Smooth muscle cell (in vitro differentiated cells): ENCODE results near the gene ANXA1. TPM values are rescaled to one million over a fixed set of nuclear protein-coding genes. Genes with fewer than 3 reads are reported as not detected.

Experiments
- DNase-seq: peaks from one replicate; lab custom pipeline; 2025; ENCODE audit not compliant: unreplicated experiment; lab: John Stamatoyannopoulos, UW
- H2AFZ ChIP-seq: fragments of 200-600 bp; sonication (generic); 2 replicates; pipeline ENCODE4 v1.6.0; 2016; ENCODE audit warnings: antibody characterized with exemption, low read depth, mild to moderate bottlenecking
- H3F3A ChIP-seq: fragments of 200-600 bp; sonication (generic); 2 replicates; pipeline ENCODE4 v1.6.0; 2017; ENCODE audit warnings: antibody characterized with exemption, low read depth
- H3K27ac ChIP-seq: fragments of 200-600 bp; sonication (generic); 2 replicates; pipeline ENCODE4 v1.5.1; 2016; ENCODE audit warnings: low read depth, mild to moderate bottlenecking
- H3K27me3 ChIP-seq: fragments of 200-600 bp; sonication (generic); 2 replicates; pipeline ENCODE4 v1.6.1; 2016; ENCODE audit warnings: low read depth, mild to moderate bottlenecking
- H3K36me3 ChIP-seq: fragments of 200-600 bp; sonication (generic); 2 replicates; pipeline ENCODE4 v1.5.1; 2016; ENCODE audit warnings: low read depth
- H3K4me1 ChIP-seq: fragments of 200-600 bp; sonication (generic); 2 replicates; pipeline ENCODE4 v1.5.1; 2016; ENCODE audit warnings: low read depth
- H3K4me2 ChIP-seq: fragments of 200-600 bp; sonication (generic); 2 replicates; pipeline ENCODE4 v1.6.0; 2016; ENCODE audit warnings: mild to moderate bottlenecking
- H3K4me3 ChIP-seq: fragments of 200-600 bp; sonication (generic); 2 replicates; pipeline ENCODE4 v1.5.1; 2016; ENCODE audit warnings: mild to moderate bottlenecking
- H3K79me2 ChIP-seq: fragments of 200-600 bp; sonication (generic); 2 replicates; pipeline ENCODE4 v1.6.0; 2016; ENCODE audit warnings: low read depth, mild to moderate bottlenecking
- H3K9ac ChIP-seq: fragments of 200-600 bp; sonication (generic); 2 replicates; pipeline ENCODE4 v1.6.0; 2016; ENCODE audit warnings: low read depth
- H3K9me3 ChIP-seq: fragments of 200-600 bp; sonication (generic); replicated peaks from 2 replicates; pipeline ENCODE4 v1.5.1; 2016; ENCODE audit warnings: low read depth
- H4K20me1 ChIP-seq: fragments of 200-600 bp; sonication (generic); 2 replicates; pipeline ENCODE4 v1.6.0; 2016; ENCODE audit warnings: low read depth
- WGBS: methylation state at CpG from one replicate; pipeline ENCODE4 v1.1.7; 2016; ENCODE audit warnings: low lambda C conversion rate; 5-methylcytosine and 5-hydroxymethylcytosine counted together
- polyA plus RNA-seq: library from polyadenylated mRNA; unstranded; fragments of >200 nt; fragmentation: Nextera tagmentation; extraction: Ambion mirVana; gene quantifications from 2 replicates; pipeline ENCODE4 v1.2.1, GENCODE V29; 2016
- total RNA-seq: library from RNA; depleted of rRNA; stranded (reverse); fragments of >200 nt; gene quantifications from 2 replicates; pipeline ENCODE4 v1.2.3, GENCODE V29; 2014
- TF ChIP-seq, protein P1 (sequence below): fragments of 200-600 bp; sonication (generic); IDR thresholded peaks from 2 replicates; pipeline ENCODE4 v1.5.1; 2017; ENCODE audit warnings: borderline replicate concordance, mild to moderate bottlenecking, antibody characterized with exemption; ENCODE audit not compliant: insufficient read depth, poor library complexity, severe bottlenecking

The ANXA1 gene
- total and polyA plus RNA-seq, 2 experiments from 2014 or later: 266 to 967 TPM

GRCh38 chr9:73199448-73199847, 47.8 kb downstream of the ANXA1 start:
- Histone ChIP-seq H3K4me1 (peaks cover 6% of the 10 kb centered on the region), H3K9ac (no peak overlapping the region)
- 82% methylated on average over 2 of the region's 2 CpGs for WGBS

GRCh38 chr9:73199886-73200285, 48.2 kb downstream of the ANXA1 start:
- no peaks in the 10 kb centered on the region for H3K79me2 ChIP-seq
- DNase-seq: no peak
- WGBS: 67% methylated on average over 10 of the region's 10 CpGs
- no peaks in the 10 kb centered on the region for H3K27me3 ChIP-seq
- no peak overlapping the region for H3K9ac ChIP-seq
- H3K9me3 ChIP-seq: no peaks in the 10 kb centered on the region
- H3F3A ChIP-seq: no peaks in the 10 kb centered on the region
- peak overlapping the region; percentile 50 for H2AFZ ChIP-seq
- no peaks in the 10 kb centered on the region for H4K20me1 ChIP-seq
- H3K4me2 ChIP-seq: no peak overlapping the region
- TF ChIP-seq, protein P1, sequence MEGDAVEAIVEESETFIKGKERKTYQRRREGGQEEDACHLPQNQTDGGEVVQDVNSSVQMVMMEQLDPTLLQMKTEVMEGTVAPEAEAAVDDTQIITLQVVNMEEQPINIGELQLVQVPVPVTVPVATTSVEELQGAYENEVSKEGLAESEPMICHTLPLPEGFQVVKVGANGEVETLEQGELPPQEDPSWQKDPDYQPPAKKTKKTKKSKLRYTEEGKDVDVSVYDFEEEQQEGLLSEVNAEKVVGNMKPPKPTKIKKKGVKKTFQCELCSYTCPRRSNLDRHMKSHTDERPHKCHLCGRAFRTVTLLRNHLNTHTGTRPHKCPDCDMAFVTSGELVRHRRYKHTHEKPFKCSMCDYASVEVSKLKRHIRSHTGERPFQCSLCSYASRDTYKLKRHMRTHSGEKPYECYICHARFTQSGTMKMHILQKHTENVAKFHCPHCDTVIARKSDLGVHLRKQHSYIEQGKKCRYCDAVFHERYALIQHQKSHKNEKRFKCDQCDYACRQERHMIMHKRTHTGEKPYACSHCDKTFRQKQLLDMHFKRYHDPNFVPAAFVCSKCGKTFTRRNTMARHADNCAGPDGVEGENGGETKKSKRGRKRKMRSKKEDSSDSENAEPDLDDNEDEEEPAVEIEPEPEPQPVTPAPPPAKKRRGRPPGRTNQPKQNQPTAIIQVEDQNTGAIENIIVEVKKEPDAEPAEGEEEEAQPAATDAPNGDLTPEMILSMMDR: peak; percentile 8
- peaks cover 6% of the 10 kb centered on the region for H3K4me1 ChIP-seq
- H3K4me3 ChIP-seq: no peak overlapping the region
- H3K36me3 ChIP-seq: no peaks in the 10 kb centered on the region
- H3K27ac ChIP-seq: no peak overlapping the region

More at GRCh38 chr9:73199448-73199847, 47.8 kb downstream of the ANXA1 start:
- no peaks in the 10 kb centered on the region for H3K9me3 ChIP-seq
- peak overlapping the region; percentile 50 for H2AFZ ChIP-seq
- no peaks in the 10 kb centered on the region for H3K79me2 ChIP-seq
- no peaks in the 10 kb centered on the region for H3K36me3 ChIP-seq
- no peak overlapping the region for H3K4me3 ChIP-seq
- DNase-seq: no peak
- H3K4me2 ChIP-seq: no peak overlapping the region
- peaks cover 2% of the 10 kb centered on the region for H3K27me3 ChIP-seq
- H4K20me1 ChIP-seq: no peaks in the 10 kb centered on the region
- no peaks in the 10 kb centered on the region for H3F3A ChIP-seq
- H3K27ac ChIP-seq: no peak overlapping the region
- TF ChIP-seq, protein P1: no peak

DNA sequence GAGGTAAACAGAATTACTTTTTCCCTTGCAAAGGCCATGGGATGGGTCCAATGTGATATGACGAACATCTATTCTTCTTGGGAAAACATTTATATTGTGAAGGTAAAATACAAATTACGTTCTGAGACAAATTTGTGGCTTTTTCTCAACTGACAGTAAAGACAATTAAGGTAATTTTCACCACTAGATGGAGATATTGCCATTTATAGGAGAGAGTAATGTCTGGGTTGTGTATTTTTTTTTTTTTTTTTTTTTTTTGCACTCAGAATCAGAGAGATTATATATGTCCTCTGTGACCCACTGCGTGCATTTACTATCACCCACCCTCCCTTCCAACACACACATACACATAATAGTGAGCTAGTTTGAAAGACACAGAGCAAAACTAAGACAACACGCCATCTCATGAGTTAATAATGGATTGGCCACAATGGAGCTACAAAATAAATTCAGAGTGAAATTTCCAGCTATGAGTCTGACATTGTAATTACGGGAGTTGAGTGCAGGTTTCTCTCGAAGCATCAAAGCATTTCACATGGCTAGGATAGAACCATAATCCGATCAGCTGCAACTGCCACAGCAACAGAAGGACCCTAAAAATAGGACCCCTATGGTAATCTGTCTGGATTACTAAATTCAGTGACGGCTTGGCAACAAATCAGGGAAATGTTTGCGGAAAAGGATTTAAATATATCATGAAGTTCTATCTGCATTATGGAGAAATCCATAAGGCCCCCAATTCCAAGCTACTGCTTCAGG, 49.2 kb downstream of the ANXA1 start:
- Histone ChIP-seq H4K20me1 (no peaks in the 10 kb centered on the region), H3F3A (no peaks in the 10 kb centered on the region), H3K4me1 (peaks cover 6% of the 10 kb centered on the region), H2AFZ (peak overlapping the region; percentile 66), H3K9ac (no peak overlapping the region), H3K9me3 (no peaks in the 10 kb centered on the region), H3K27me3 (no peaks in the 10 kb centered on the region), H3K36me3 (no peaks in the 10 kb centered on the region), H3K4me2 (peak overlapping the region; percentile 42), H3K4me3 (no peak overlapping the region), H3K79me2 (no peaks in the 10 kb centered on the region), H3K27ac (no peak overlapping the region)
- WGBS: 57% methylated on average over 9 of the region's 9 CpGs
- TF ChIP-seq, protein P1: peak; percentile 63
- no peak for DNase-seq

DNA sequence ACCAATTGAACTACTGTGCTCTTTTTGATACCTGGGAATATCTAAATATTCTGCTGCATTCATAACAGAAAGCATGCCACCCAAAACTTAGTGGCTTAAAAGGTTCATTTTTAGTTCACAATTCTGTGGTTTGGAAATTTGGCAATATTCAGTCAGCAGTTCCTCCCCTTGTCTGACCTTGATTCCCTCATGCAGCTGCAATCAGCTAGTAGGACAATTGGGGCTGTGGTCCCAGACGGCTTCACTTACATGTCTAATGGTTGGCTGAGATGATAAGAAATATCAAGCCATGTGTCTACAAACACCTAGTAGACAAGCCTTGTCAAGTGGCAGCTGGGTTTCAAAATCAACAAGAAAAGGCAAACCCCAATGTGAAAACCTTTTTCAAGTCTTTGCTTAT, 51.3 kb downstream of the ANXA1 start:
- DNase-seq: no peak
- Histone ChIP-seq H3K9me3 (no peaks in the 10 kb centered on the region), H3K27ac (no peak overlapping the region), H3K27me3 (no peaks in the 10 kb centered on the region), H3K36me3 (no peaks in the 10 kb centered on the region), H3K9ac (no peak overlapping the region), H3K4me2 (no peak overlapping the region), H2AFZ (no peak overlapping the region), H3K4me1 (peaks cover 6% of the 10 kb centered on the region), H4K20me1 (no peaks in the 10 kb centered on the region), H3F3A (no peaks in the 10 kb centered on the region), H3K4me3 (no peak overlapping the region), H3K79me2 (no peaks in the 10 kb centered on the region)
- TF ChIP-seq, protein P1: no peak
- WGBS: 0% methylated on average over 1 of the region's 1 CpG
